Esophagus muscularis mucosa (tissue), 4 donors: ENCODE results near the gene HAPLN1. TPM values are rescaled to one million over a fixed set of nuclear protein-coding genes. Genes with fewer than 3 reads are reported as not detected.

Experiments used
- DNase-seq: peaks from one replicate; pipeline ENCODE4 v3.0.0-alpha.2; 2017; ENCODE audit errors: extremely low spot score
- H3K27ac ChIP-seq, 4 donors: fragments of 200-600 bp; sonication (generic); replicated peaks in 1 of 4; 1 replicate in 3 of 4; 2 replicates in 1 of 4; pipeline ENCODE4 v1.5.1; 2016 to 2019; ENCODE audit warnings: mild to moderate bottlenecking in 1 of 4
- H3K27me3 ChIP-seq, 4 donors: fragments of 200-600 bp; sonication (generic); one replicate each; pipeline versions ENCODE4 v1.5.1 to v1.6.0; 2016 to 2019
- H3K36me3 ChIP-seq, 4 donors: fragments of 200-600 bp; sonication (generic); one replicate each; pipeline ENCODE4 v1.5.1; 2016 to 2019
- H3K4me1 ChIP-seq, 4 donors: fragments of 200-600 bp; sonication (generic); one replicate each; pipeline ENCODE4 v1.5.1; 2016 to 2019
- H3K4me3 ChIP-seq, 4 donors: fragments of 200-600 bp; sonication (generic); 1 replicate in 2 of 4; 2 replicates in 2 of 4; pipeline ENCODE4 v1.5.1; 2016 to 2019; ENCODE audit warnings: mild to moderate bottlenecking in 4 of 4, moderate library complexity in 1 of 4
- H3K9me3 ChIP-seq, 4 donors: fragments of 200-600 bp; sonication (generic); 1 replicate in 3 of 4; 2 replicates in 1 of 4; pipeline ENCODE4 v1.5.1; 2016 to 2019
- EP300 ChIP-seq: sonication (generic); formaldehyde crosslinking; IDR thresholded peaks from one replicate; pipeline ENCODE4 v1.6.1; 2017; ENCODE audit warnings: antibody characterized with exemption
- POLR2A ChIP-seq: fragments of 450-650 bp; IDR thresholded peaks from one replicate; pipeline ENCODE4 v1.6.1; 2017; ENCODE audit warnings: antibody characterized with exemption, moderate library complexity, mild to moderate bottlenecking, low read depth
- POLR2AphosphoS5 ChIP-seq, 2 donors: sonication (generic); formaldehyde crosslinking; IDR thresholded peaks; one replicate each; pipeline ENCODE4 v1.6.1; 2017; ENCODE audit warnings: antibody characterized with exemption in 2 of 2
- WGBS: methylation state at CpG from one replicate; pipeline ENCODE4 v1.1.5; 2018; 5-methylcytosine and 5-hydroxymethylcytosine counted together
- intact Hi-C: fragments of 100-400 bp; cut with DNase I; formaldehyde crosslinking; loops from one replicate; pipeline ENCODE4 v1.15.1; 2023
- total RNA-seq, 4 donors: library from RNA; depleted of rRNA; stranded (reverse); fragments of >200 nt; gene quantifications; one replicate each; pipeline versions ENCODE4 v1.1.0 to v1.2.1, GENCODE V29; 2016
- TF ChIP-seq, protein P1 (sequence below), 3 experiments: fragments of 200-600 bp in 2 of 3; fragments of 450-650 bp in 1 of 3; sonication (generic) in 2 of 3; IDR thresholded peaks; one replicate each; pipeline ENCODE4 v1.5.1; 2017 to 2019; ENCODE audit warnings: antibody characterized with exemption in 3 of 3, mild to moderate bottlenecking in 2 of 3, moderate library complexity in 1 of 3

The HAPLN1 gene
- total RNA-seq, 4 donors from 2014 or later, result 0.34 to 2.0 (median 0.40) TPM

DNA sequence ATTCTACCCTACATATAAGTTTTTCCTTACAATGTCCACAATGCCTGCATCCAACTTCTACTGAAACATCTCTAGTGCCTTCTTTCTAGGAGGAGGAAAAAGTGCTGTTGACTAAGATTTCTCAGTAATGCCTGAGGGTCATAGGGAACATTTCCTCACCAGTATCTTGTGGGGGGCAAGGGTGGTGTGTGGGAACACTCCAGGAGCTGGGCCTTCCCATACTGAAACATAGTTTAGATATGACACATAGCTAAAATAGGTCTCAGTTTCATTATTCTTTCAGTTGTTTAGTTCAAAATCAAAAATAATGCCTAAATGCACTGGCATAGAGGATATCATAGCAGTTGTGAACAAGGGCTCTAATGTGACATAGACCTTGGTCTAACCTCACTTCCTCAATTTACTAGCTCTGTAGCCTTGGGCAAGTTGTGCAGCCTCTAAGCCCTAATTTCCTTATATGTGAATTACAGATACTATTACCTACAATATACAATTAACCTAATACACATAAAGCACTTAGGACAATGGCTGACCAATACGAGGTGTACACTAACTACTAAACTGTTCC, 66.1 kb downstream of the HAPLN1 start:
- no peaks in the 10 kb centered on the region for H3K4me1 ChIP-seq
- TF ChIP-seq EP300 (no peak), POLR2AphosphoS5 (IDR thresholded peaks at IDR 0.05) (no peak), POLR2A (no peak)
- TF ChIP-seq, protein P1, sequence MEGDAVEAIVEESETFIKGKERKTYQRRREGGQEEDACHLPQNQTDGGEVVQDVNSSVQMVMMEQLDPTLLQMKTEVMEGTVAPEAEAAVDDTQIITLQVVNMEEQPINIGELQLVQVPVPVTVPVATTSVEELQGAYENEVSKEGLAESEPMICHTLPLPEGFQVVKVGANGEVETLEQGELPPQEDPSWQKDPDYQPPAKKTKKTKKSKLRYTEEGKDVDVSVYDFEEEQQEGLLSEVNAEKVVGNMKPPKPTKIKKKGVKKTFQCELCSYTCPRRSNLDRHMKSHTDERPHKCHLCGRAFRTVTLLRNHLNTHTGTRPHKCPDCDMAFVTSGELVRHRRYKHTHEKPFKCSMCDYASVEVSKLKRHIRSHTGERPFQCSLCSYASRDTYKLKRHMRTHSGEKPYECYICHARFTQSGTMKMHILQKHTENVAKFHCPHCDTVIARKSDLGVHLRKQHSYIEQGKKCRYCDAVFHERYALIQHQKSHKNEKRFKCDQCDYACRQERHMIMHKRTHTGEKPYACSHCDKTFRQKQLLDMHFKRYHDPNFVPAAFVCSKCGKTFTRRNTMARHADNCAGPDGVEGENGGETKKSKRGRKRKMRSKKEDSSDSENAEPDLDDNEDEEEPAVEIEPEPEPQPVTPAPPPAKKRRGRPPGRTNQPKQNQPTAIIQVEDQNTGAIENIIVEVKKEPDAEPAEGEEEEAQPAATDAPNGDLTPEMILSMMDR (IDR thresholded peaks at IDR 0.05), result no peak
- no peaks in the 10 kb centered on the region for H3K36me3 ChIP-seq
- no peak overlapping the region for H3K27ac ChIP-seq
- H3K9me3 ChIP-seq, result no peaks in the 10 kb centered on the region
- WGBS, result 80% methylated on average over 1 of the region's 1 CpG
- intact Hi-C loops, result no loop called here
- H3K4me3 ChIP-seq, result no peak overlapping the region
- no peaks in the 10 kb centered on the region for H3K27me3 ChIP-seq
- no peak for DNase-seq

DNA sequence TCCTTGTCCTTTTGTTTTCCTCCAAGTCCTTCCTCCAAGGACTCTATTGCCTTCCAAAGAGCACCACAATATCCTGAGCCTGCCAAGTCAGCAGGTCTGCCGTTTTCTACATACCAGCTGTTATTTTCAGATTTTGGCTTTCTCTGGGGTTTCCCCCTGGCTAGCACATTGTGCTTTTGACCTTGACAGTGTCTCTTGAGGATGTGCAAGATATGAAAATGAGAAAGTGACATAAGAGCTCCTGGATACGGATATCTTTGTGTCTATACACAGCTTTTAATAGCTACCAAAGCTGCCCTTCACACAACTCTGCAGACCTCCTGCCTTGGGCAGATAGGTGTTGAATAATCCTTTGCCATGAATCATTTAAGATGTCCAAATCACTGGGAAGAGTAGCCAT, 67.0 kb downstream of the HAPLN1 start:
- no peaks in the 10 kb centered on the region for H3K27me3 ChIP-seq
- no peak for TF ChIP-seq EP300
- no peak for TF ChIP-seq POLR2A
- no peak for TF ChIP-seq POLR2AphosphoS5 (IDR thresholded peaks at IDR 0.05)
- TF ChIP-seq, protein P1 (IDR thresholded peaks at IDR 0.05), result no peak
- no peaks in the 10 kb centered on the region for H3K9me3 ChIP-seq
- H3K4me3 ChIP-seq, result no peak overlapping the region
- 34% methylated on average over 2 of the region's 2 CpGs for WGBS
- H3K4me1 ChIP-seq, result no peaks in the 10 kb centered on the region
- intact Hi-C loops, result no loop called here
- H3K36me3 ChIP-seq, result no peaks in the 10 kb centered on the region
- DNase-seq, result no peak
- H3K27ac ChIP-seq, result no peak overlapping the region

DNA sequence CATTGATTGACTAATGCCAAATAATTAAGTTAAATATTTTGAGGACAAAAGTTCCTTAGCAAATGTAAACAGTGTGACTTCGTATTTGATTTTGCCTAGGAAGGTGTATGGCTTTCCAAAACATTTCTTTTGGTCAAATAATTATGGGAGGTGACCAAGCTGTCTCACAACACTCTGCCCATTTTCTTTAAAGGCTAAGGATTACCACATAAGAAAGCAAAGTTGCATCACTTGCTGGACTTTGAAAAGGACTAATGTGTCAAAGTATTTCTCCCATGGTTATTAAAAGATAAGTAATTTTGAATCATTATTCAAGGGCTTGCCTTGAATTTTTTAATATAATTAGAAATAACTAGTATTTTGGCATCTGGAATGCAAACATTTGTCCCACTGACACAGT, 74.7 kb downstream of the HAPLN1 start:
- Histone ChIP-seq H3K27ac (no peak overlapping the region), H3K27me3 (no peaks in the 10 kb centered on the region), H3K36me3 (no peaks in the 10 kb centered on the region), H3K4me3 (no peak overlapping the region), H3K9me3 (no peaks in the 10 kb centered on the region), H3K4me1 (no peaks in the 10 kb centered on the region)
- WGBS, result 58% methylated on average over 1 of the region's 1 CpG
- TF ChIP-seq EP300 (no peak), POLR2AphosphoS5 (IDR thresholded peaks at IDR 0.05) (no peak), POLR2A (no peak)
- TF ChIP-seq, protein P1 (IDR thresholded peaks at IDR 0.05), result no peak
- intact Hi-C loops, result no loop called here
- no peak for DNase-seq

DNA sequence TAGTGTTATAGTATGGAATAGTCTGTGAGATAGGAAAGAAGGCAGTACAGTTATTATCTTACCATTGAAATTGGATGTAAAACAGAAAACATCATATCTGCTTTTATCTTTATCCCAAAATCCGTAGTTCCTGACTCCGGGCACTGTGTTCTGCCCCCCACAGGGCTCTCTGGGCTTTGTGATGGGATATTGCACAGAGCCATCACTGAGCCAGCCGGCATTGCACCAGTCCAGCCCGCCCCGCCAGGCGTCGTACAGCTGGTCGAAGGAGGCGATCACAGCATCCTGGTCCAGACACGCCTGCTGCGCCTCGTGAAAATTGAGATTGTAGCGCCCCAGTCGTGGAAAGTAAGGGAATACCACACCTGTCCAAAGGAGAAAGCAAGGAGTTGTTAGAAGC, 76.4 kb downstream of the HAPLN1 start:
- no peak for DNase-seq
- Histone ChIP-seq H3K4me3 (no peak overlapping the region), H3K27me3 (no peaks in the 10 kb centered on the region), H3K4me1 (no peaks in the 10 kb centered on the region), H3K36me3 (no peaks in the 10 kb centered on the region), H3K27ac (no peak overlapping the region), H3K9me3 (no peaks in the 10 kb centered on the region)
- WGBS, result 91% methylated on average over 14 of the region's 14 CpGs
- intact Hi-C loops, result no loop called here
- TF ChIP-seq EP300 (no peak), POLR2AphosphoS5 (IDR thresholded peaks at IDR 0.05) (no peak), POLR2A (no peak)
- TF ChIP-seq, protein P1 (IDR thresholded peaks at IDR 0.05), result no peak

DNA sequence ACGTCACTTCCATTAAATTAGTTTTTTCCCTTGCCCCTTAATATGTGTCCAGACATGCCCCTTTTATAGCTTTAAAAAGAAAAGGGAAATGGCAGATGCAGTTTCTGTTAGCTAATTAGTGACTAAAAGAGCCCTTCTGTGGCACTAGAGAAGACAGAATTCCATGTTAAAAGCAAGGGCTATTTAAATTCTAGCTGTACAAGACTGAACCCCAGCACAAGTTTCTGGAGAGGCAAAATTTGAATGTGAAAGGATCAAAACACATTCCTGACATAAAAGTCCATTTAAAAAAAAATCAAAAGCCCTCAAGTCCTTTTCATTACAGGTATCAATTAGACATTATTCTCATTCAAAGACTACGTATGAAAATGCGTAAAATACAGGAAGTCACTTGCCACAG, 78.7 kb downstream of the HAPLN1 start:
- TF ChIP-seq POLR2AphosphoS5 (IDR thresholded peaks at IDR 0.05) (no peak), EP300 (no peak), POLR2A (no peak)
- TF ChIP-seq, protein P1 (IDR thresholded peaks at IDR 0.05), result no peak
- Histone ChIP-seq H3K27me3 (no peaks in the 10 kb centered on the region), H3K9me3 (no peaks in the 10 kb centered on the region), H3K4me3 (no peak overlapping the region), H3K36me3 (no peaks in the 10 kb centered on the region), H3K4me1 (no peaks in the 10 kb centered on the region), H3K27ac (no peak overlapping the region)
- DNase-seq, result no peak
- WGBS, result 87% methylated on average over 3 of the region's 3 CpGs
- intact Hi-C loops, result no loop called here
